Fibroblast of villous mesenchyme (primary cell): ENCODE results near the gene NCBP3. TPM values are rescaled to one million over a fixed set of nuclear protein-coding genes. Genes with fewer than 3 reads are reported as not detected.
"Not testable (repeated sequence)": the region's sequence is repeated elsewhere in the genome, so short reads cannot be mapped to it uniquely, and the experiment has no call there.

ENCODE experiments used
- DNase-seq: peaks from one replicate; pipeline ENCODE4 v3.0.0-alpha.2; 2010; ENCODE audit warnings: low read depth
- H3K4me3 ChIP-seq: 2 replicates; pipeline ENCODE4 v1.5.1; 2011; ENCODE audit warnings: low read depth, mild to moderate bottlenecking, low read length
- CTCF ChIP-seq: IDR thresholded peaks from 2 replicates; pipeline ENCODE4 v1.5.1; 2012; ENCODE audit warnings: low read depth, mild to moderate bottlenecking, low read length; ENCODE audit not compliant: insufficient read depth
- total RNA-seq: library from RNA; depleted of rRNA; stranded (reverse); fragments of >200 nt; gene quantifications from 2 replicates; pipeline ENCODE4 v1.2.3, GENCODE V29; 2012

Gene NCBP3
- total RNA-seq, 1 donor, result 26.3 TPM

GRCh38 chr17:3795390-3796102 lies 50.5 kb downstream of the NCBP3 start:
- no peak overlapping the region for H3K4me3 ChIP-seq
- TF ChIP-seq CTCF, result no peak
- no peak for DNase-seq

- no peak for TF ChIP-seq CTCF
- DNase-seq, result no peak
- H3K4me3 ChIP-seq, result no peak overlapping the region
Observed at GRCh38 chr17:3794557-3795389, 51.3 kb downstream of the NCBP3 start.

- not testable (repeated sequence) for DNase-seq, H3K4me3 ChIP-seq
Observed at GRCh38 chr17:3794152-3794551, 51.9 kb downstream of the NCBP3 start.

- not testable (repeated sequence) for DNase-seq, H3K4me3 ChIP-seq
Observed at GRCh38 chr17:3793258-3793657, 52.8 kb downstream of the NCBP3 start.

- no peak for DNase-seq
- no peak for TF ChIP-seq CTCF
- H3K4me3 ChIP-seq, result no peak overlapping the region
Observed at GRCh38 chr17:3792481-3792880, 53.6 kb downstream of the NCBP3 start.

- no peak for DNase-seq
- no peak overlapping the region for H3K4me3 ChIP-seq
- TF ChIP-seq CTCF, result no peak
Observed at GRCh38 chr17:3788200-3788599, 57.8 kb downstream of the NCBP3 start.

GRCh38 chr17:3785323-3785722 lies 60.7 kb downstream of the NCBP3 start:
- DNase-seq, H3K4me3 ChIP-seq: not testable (repeated sequence)

- no peak overlapping the region for H3K4me3 ChIP-seq
- no peak for DNase-seq
- no peak for TF ChIP-seq CTCF
Observed at GRCh38 chr17:3782751-3783150, 63.3 kb downstream of the NCBP3 start.
